Measurements from ENCODE around the gene GFRA3.

GRCh38 chr5:138264183-138264582, 10.2 kb downstream of the GFRA3 start:
- TF ChIP-seq POLR2A (IDR thresholded peaks at IDR 0.05) (no peak), CTCF (IDR thresholded peaks at IDR 0.05) (no peak), POLR2AphosphoS5 (IDR thresholded peaks at IDR 0.05) (no peak)

Data from breast epithelium (tissue), 3 donors.